Neural progenitor cell (in vitro differentiated cells): ENCODE data around the gene C2orf74. TPM values are rescaled to one million over a fixed set of nuclear protein-coding genes. Genes with fewer than 3 reads are reported as not detected.

Experiments used
- DNase-seq: peaks from one replicate; pipeline ENCODE4 v3.0.0-alpha.2; 2016; ENCODE audit warnings: low spot score
- H2AFZ ChIP-seq: fragments of 200-600 bp; sonication (generic); replicated peaks from 2 replicates; pipeline ENCODE4 v1.6.1; 2016; ENCODE audit warnings: antibody characterized with exemption
- H3F3A ChIP-seq: fragments of 200-600 bp; sonication (generic); 2 replicates; pipeline ENCODE4 v1.6.1; 2016; ENCODE audit warnings: antibody characterized with exemption, low read depth
- H3K27ac ChIP-seq: fragments of 200-600 bp; sonication (generic); 2 replicates; pipeline ENCODE4 v1.5.1; 2016; ENCODE audit warnings: mild to moderate bottlenecking
- H3K27me3 ChIP-seq: fragments of 200-600 bp; sonication (generic); 2 replicates; pipeline ENCODE4 v1.6.1; 2016; ENCODE audit warnings: mild to moderate bottlenecking, moderate library complexity
- H3K36me3 ChIP-seq: fragments of 200-600 bp; sonication (generic); 2 replicates; pipeline ENCODE4 v1.5.1; 2016
- H3K4me1 ChIP-seq: fragments of 200-600 bp; sonication (generic); 2 replicates; pipeline ENCODE4 v1.6.1; 2016; ENCODE audit warnings: mixed run types
- H3K4me2 ChIP-seq: fragments of 200-600 bp; sonication (generic); 2 replicates; pipeline ENCODE4 v1.6.1; 2016
- H3K4me3 ChIP-seq: fragments of 200-600 bp; sonication (generic); 2 replicates; pipeline ENCODE4 v1.5.1; 2016
- H3K79me2 ChIP-seq: fragments of 200-600 bp; sonication (generic); 2 replicates; pipeline ENCODE4 v1.6.1; 2016; ENCODE audit warnings: low read depth
- H3K9ac ChIP-seq: fragments of 200-600 bp; sonication (generic); 2 replicates; pipeline ENCODE4 v1.6.1; 2016
- H3K9me3 ChIP-seq: fragments of 200-600 bp; sonication (generic); 2 replicates; pipeline ENCODE4 v1.5.1; 2016; ENCODE audit warnings: low read depth
- H4K20me1 ChIP-seq: fragments of 200-600 bp; sonication (generic); 2 replicates; pipeline ENCODE4 v1.6.1; 2016; ENCODE audit warnings: low read depth
- H3K27ac Mint-ChIP-seq: 3 replicates; pipeline ENCODE4 v1.8.0; 2021; ENCODE audit warnings: mixed read lengths
- H3K27me3 Mint-ChIP-seq: 2 replicates; pipeline ENCODE4 v1.8.0; 2022; ENCODE audit warnings: low read depth, mild to moderate bottlenecking, inconsistent platforms, moderate library complexity, mixed read lengths; ENCODE audit not compliant: insufficient read depth
- H3K36me3 Mint-ChIP-seq: 3 replicates; pipeline ENCODE4 v1.8.0; 2021; ENCODE audit warnings: mixed read lengths
- H3K4me1 Mint-ChIP-seq: 3 replicates; pipeline ENCODE4 v1.8.0; 2021; ENCODE audit warnings: mixed read lengths
- H3K4me3 Mint-ChIP-seq: 3 replicates; pipeline ENCODE4 v1.8.0; 2021; ENCODE audit warnings: mild to moderate bottlenecking, moderate library complexity, mixed read lengths
- H3K9me3 Mint-ChIP-seq: 3 replicates; pipeline ENCODE4 v1.8.0; 2020; ENCODE audit warnings: mixed read lengths
- CTCF ChIP-seq: fragments of 200-600 bp; sonication (generic); IDR thresholded peaks from 2 replicates; pipeline ENCODE4 v1.5.1; 2017; ENCODE audit warnings: antibody characterized with exemption, mild to moderate bottlenecking
- EZH2 ChIP-seq: fragments of 200-600 bp; sonication (generic); IDR thresholded peaks from 2 replicates; pipeline ENCODE4 v1.6.1; 2017; ENCODE audit warnings: antibody characterized with exemption, mild to moderate bottlenecking, moderate library complexity
- EZH2phosphoT487 ChIP-seq: fragments of 200-600 bp; sonication (generic); IDR thresholded peaks from 2 replicates; pipeline ENCODE4 v1.6.1; 2017; ENCODE audit warnings: antibody characterized with exemption
- total RNA-seq: library from RNA; depleted of rRNA; stranded (reverse); fragments of >200 nt; gene quantifications from 2 replicates; pipeline ENCODE4 v1.2.3, GENCODE V29; 2015; ENCODE audit warnings: low replicate concordance

C2orf74 gene
- total RNA-seq, 1 donor from 2014 or later, result 20.9 TPM

GRCh38 chr2:61181382-61182058 lies 19.5 kb downstream of the C2orf74 start:
- H3K4me1 Mint-ChIP-seq, result peaks cover 39% of the 10 kb centered on the region
- peaks cover 11% of the 10 kb centered on the region for H3F3A ChIP-seq
- peak overlapping the region; percentile 43 for H3K4me3 Mint-ChIP-seq

GRCh38 chr2:61182059-61182383 lies 20.0 kb downstream of the C2orf74 start:
- Mint-ChIP-seq H3K4me3 (no peak overlapping the region), H3K27ac (no peak overlapping the region), H3K36me3 (peaks cover 64% of the 10 kb centered on the region), H3K9me3 (no peaks in the 10 kb centered on the region), H3K27me3 (peaks cover 7% of the 10 kb centered on the region), H3K4me1 (peaks cover 36% of the 10 kb centered on the region)
- Histone ChIP-seq H3K36me3 (peaks cover 21% of the 10 kb centered on the region), H3K27ac (no peak overlapping the region), H3K4me3 (no peak overlapping the region), H3K79me2 (peaks cover 22% of the 10 kb centered on the region), H3K9me3 (no peaks in the 10 kb centered on the region), H2AFZ (no peak overlapping the region), H3K9ac (no peak overlapping the region), H3K27me3 (no peaks in the 10 kb centered on the region), H3F3A (peaks cover 7% of the 10 kb centered on the region), H3K4me2 (no peak overlapping the region), H4K20me1 (no peaks in the 10 kb centered on the region), H3K4me1 (peaks cover 11% of the 10 kb centered on the region)
- no peak for TF ChIP-seq EZH2
- TF ChIP-seq EZH2phosphoT487, result no peak
- no peak for TF ChIP-seq CTCF
- DNase-seq, result no peak

More at GRCh38 chr2:61181382-61182058, 19.5 kb downstream of the C2orf74 start:
- no peaks in the 10 kb centered on the region for H3K9me3 Mint-ChIP-seq
- H3K36me3 Mint-ChIP-seq, result peaks cover 60% of the 10 kb centered on the region
- Histone ChIP-seq H2AFZ (no peak overlapping the region), H3K4me2 (no peak overlapping the region), H3K9me3 (no peaks in the 10 kb centered on the region), H3K36me3 (peaks cover 16% of the 10 kb centered on the region), H3K9ac (no peak overlapping the region), H3K27ac (no peak overlapping the region), H4K20me1 (no peaks in the 10 kb centered on the region), H3K4me1 (peaks cover 12% of the 10 kb centered on the region), H3K27me3 (peaks cover 3% of the 10 kb centered on the region), H3K79me2 (peaks cover 22% of the 10 kb centered on the region), H3K4me3 (no peak overlapping the region)
- no peak for DNase-seq
- TF ChIP-seq EZH2phosphoT487 (no peak), CTCF (no peak), EZH2 (no peak)
- H3K27me3 Mint-ChIP-seq, result peaks cover 7% of the 10 kb centered on the region
- peak overlapping the region; percentile 79 for H3K27ac Mint-ChIP-seq

- H3K9me3 Mint-ChIP-seq, result no peaks in the 10 kb centered on the region
Observed at GRCh38 chr2:61183795-61184194, 21.8 kb downstream of the C2orf74 start.

More at GRCh38 chr2:61183795-61184194, 21.8 kb downstream of the C2orf74 start:
- Histone ChIP-seq H4K20me1 (no peaks in the 10 kb centered on the region), H3K4me3 (no peak overlapping the region), H3K4me2 (no peak overlapping the region), H3K9me3 (no peaks in the 10 kb centered on the region), H3K79me2 (peaks cover 12% of the 10 kb centered on the region), H3K27me3 (no peaks in the 10 kb centered on the region), H3K4me1 (peaks cover 11% of the 10 kb centered on the region), H3F3A (peaks cover 9% of the 10 kb centered on the region), H2AFZ (no peak overlapping the region), H3K36me3 (peaks cover 22% of the 10 kb centered on the region), H3K27ac (no peak overlapping the region), H3K9ac (no peak overlapping the region)
- Mint-ChIP-seq H3K36me3 (peaks cover 71% of the 10 kb centered on the region), H3K4me3 (no peak overlapping the region), H3K27ac (no peak overlapping the region), H3K27me3 (peaks cover 7% of the 10 kb centered on the region), H3K4me1 (peaks cover 28% of the 10 kb centered on the region)
- no peak for DNase-seq
- TF ChIP-seq CTCF, result no peak
- TF ChIP-seq EZH2phosphoT487, result no peak
- no peak for TF ChIP-seq EZH2
